HG03342 (cell line): ENCODE data around the gene GRM5.

Experiments
- ATAC-seq: cut with Tn5 transposase; IDR thresholded peaks from one replicate; pipeline ENCODE4 v1.9.1; 2021; ENCODE audit warnings: mild to moderate bottlenecking, moderate library complexity; ENCODE audit not compliant: unreplicated experiment

Gene GRM5

DNA sequence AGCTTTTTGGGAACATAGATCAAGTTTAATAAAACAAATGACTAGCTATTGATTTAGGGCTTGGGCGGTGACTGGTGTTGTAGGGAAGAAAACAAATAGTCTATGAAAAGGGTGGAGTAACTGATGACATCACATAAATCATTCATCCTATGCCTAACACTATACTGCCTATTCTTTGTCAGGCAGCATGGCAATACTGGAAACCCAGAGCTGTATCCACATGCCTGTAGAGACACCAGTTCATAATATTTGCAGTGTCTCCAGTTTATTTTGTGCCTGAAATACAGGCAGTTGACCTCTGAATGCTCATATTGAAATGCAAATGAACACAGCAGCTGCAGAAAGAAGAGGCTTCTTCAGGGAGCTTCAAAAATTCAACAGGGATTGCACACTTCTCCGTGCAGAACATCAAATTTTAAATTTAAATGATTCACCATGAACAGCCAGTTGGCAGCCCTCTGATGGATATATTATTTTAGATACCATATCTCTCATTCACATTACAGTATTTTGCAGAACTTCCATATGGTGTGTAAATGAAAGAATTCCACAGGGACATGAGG, 445.1 kb downstream of the GRM5 start:
- no peak for ATAC-seq

DNA sequence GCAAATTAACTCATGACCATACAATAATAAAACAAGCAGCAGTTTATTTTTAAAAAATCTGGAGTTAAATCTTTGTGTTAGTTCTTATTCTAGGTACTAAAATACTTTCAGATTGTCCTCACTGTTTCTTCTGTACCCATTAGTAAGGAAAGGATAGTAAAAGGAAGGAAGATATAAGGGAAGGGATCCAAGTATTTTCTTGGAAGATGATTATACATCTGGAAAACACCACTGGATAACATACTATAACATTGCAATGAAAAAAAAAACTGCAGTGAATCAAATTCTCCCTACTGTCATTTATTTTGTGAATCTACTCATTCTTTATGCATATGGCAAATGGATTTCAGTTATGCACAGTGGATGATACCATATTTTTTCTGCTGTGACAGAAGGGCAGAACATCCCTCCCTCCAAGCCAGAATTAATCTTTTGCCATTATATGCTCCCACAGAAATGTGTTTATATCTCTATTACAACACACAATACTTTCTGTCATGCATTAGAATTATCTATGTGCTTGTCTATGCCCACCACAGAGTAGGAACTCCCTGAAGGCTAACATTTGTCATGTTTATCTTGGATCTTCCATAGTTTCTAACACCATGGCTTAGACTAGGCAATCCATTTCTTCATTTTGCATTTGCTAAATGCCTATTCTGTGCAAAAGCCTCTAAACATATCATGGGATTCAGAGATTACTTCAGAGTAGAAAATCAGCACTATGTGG, 446.0 kb downstream of the GRM5 start:
- ATAC-seq = no peak

DNA sequence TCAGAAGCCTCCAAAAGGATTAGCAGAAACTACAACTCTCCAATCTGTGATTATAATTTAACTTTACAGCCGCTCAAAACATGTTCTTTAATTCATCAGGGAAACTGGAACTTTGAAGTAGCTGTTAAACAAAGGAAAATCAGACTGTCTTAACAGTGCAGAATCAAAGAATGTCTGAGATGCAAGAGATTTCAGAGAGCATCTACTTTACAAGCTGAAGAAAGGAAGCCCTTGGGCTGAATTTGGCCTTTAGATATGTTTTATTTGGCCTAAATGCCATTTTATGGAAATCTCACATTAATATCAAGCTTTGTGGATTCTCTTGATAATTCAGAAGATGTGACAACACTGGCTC, 446.7 kb downstream of the GRM5 start:
- no peak for ATAC-seq

DNA sequence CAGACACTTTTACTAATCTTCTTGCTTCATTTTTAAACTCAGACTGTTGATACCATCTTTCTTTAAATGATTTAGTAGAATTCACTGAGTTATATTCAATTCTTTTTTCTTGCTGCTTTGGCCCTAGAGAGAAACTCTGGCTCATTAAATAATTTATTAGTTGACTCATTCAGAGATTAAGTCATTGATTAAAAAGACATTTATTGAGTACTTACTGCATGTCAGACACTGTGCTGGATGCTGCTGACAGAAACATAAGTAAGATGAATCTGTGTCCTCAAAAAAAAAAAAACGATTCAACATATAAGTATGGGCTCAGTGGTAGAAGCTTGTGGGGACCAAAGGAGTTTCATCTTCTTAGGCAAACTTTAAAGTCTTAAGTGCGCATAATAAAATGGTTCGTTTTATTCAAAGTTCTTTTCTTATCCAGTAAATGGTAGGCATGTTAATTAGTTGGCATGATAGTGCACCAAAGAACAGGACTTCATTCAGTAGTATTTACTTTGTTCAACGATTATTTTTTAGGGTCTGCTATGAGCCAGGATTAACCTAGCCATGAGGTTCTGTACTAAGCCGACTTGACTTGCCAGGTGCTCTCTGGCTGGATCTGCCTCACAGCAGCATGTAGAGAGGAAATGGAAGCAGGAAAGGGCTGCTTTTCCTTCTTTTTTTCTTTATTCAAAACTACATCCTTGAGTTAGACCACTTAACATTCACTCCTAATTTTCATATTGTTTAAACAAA, 447.3 kb downstream of the GRM5 start:
- no peak for ATAC-seq

DNA sequence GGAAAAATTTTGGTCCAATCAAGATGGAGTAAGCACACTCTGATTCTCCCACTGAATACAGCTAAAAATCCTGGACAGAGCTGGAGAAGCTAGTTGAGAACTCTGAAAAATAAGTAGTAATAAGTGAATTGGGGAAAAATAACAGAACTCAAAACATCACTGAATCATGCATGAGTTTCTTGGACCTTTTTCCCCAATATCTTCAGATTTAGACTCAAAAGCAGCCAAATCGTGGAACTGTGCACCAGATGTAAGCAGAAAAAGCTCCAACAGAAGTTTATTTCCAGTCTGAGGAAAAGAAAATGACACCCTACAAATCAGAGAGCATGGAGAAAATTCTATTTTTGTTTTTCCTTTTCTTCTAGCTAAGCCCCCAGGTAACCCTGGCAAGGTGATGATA, 448.6 kb downstream of the GRM5 start:
- ATAC-seq = no peak

DNA sequence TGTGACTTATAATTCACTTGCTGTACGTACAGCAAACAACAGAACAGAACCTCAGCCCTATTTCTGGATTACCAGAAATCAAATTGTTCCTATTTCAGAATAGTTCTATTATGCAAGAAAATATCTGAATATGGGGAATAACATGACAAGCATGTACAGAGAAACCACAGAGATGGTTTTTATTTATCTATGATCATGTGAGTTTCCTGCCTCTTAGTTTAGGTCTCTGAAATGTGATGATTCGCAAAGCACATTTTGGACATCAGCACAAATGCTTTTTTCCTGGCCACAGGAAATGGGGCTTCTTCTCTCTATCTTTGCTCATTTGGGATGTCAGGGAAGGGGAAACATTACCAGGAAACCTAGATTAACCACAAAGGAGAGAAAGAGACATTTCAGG, 461.5 kb downstream of the GRM5 start:
- no peak for ATAC-seq

DNA sequence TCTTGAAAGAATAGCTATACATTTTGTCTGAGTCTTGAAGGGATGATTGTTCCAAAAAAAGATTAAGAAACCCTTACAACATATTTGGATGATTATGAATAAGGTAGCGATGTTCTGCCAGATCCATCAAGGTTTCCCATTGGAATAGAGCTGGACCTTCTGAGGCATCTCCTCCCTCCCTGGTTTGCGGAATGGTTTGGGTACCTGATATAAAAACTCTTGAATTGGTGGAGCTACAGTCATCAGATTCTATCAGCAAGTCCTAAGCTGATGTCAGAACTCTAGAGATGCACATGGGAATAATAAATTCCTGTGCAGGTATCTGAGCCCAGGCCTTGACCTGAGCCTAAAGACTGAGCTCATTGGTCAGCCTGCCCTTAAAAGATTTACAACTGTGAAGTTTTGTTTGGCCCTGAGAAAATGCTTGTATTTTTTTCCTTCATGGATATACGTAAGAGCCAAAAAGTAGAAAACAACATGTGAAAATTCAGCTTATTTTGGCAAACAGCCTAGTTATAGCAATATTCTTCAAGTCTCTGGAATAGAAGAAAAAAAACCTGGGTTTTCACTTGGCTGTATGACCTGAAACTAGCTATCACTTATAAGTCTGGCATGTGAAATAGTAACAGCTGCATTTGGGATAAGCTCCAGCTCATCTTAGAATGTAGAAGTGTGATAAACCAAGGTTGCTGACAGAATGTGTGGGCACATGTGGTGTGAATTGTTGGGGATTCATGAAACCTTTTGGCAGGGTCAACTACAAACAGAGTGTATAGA, 462.5 kb downstream of the GRM5 start:
- ATAC-seq = no peak

DNA sequence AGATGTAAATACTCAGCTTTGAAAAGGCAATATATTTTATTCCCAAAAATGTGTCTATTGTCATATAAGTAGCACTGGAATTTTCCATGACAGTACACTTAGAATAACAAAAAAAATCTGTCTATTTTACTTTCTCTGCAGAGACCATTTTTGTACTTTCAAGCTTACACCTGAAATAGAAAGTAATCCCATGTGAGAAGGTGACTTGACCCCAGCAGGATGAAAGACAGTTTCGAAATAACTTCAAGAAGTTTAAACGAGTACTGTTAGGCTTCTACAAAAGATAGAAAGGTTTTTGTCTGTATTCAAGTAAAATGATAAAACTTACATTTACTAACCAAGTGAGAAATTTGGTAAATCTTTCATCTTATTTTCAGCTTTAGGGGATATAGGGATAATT, 468.4 kb downstream of the GRM5 start:
- no peak for ATAC-seq

DNA sequence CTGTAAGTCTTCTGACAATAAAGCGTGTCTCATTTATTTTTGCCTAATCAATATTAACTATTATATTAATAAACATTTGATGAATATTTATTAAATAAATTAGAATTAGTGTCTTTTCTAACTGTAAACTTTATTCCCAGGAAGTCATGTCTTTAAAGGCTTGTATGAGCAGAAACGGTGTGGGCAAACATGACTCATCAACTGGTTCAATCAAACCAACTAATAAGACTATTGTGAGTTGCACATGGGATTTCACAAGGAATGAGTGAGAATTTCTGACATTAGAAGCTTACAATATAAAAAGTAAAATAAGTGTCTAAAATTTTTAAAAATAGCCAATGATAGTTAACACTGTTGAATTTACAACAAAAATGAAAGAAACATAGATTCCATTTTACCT, 469.0 kb downstream of the GRM5 start:
- no peak for ATAC-seq

DNA sequence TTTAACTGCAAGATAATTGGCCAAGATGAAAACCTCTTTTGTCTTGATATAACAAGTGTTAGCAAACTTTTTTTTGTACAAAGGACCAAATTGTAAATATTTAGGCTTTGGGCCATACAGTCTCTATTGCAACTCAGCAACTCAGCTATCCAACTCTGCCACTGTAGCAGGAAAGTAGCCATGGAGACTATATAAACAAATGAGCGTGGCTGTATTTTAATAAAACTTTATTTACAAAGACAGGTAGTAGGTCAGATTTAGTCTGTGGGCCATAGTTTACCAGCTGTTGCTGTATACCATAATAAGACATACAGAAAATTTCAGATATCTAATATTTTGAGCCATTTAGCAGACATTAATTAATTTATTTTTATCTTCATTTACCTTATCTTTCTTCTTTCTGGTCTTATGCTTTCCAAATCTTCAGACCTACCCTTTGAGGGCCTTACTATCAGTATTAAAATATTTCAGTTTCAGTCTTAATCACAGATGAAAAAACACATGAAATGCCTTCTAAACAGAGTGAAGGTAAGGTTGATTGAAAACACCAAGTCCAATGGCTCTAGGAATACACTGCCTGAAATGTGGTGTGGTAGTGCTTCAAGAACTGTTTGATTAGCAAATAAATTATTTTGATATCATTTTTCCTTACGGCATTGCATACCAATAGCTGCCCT, 471.4 kb downstream of the GRM5 start:
- no peak for ATAC-seq

DNA sequence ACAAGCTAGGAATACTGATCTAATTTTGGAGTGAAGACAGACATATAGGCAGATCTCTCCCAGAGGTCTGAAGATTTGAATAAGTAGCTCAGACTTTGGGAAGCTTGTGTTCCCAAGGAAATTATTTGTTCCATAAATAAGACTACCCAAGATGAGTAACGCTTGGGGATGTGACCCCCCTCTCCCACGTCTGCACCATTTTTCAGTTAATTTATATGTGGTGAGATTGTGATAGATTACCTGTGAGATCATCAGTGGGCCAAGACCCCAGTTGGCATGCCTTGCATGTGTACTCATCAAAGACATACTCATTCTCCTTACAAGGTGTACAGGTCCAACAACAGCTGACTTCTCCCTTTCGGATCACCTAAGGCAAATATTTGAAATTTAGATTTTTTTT, 475.4 kb downstream of the GRM5 start:
- ATAC-seq = no peak

DNA sequence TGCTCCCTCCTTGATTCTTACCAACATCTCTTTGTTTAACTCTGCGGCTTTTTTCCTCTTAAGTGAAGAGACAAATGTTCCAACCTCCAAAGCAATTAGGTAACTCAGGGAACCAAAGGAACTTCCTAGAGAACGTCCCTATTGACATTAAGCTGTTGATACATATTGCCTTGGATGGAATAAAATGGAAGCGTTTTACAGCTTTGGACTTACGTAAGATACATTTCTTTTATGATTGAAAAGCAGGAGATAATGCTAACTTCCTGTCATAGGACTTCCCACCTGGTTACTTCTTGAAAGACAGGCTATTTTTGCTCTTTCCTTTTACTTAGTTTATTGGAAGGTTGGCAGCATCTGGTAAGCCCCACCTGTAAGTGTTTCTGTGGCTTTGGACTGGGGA, 482.5 kb downstream of the GRM5 start:
- ATAC-seq = no peak

DNA sequence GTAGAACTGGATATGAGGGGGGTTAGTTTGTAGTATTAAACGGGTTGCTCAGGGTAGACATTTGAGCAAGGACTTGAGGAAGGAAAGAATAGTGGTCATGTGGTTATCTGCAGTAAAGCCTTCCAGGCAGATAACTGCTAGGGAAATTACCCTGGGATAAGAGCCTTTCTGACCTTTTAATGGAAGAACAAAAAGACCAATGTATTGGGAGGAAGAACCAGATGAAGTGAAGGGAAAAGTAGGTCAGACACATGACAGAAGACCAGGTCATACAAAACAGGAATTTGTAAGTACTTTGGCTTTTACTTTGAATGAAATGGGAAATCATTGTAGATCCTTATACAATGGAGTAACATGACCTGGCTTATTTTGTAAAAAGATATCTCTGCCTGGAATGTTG, 486.3 kb downstream of the GRM5 start:
- no peak for ATAC-seq

DNA sequence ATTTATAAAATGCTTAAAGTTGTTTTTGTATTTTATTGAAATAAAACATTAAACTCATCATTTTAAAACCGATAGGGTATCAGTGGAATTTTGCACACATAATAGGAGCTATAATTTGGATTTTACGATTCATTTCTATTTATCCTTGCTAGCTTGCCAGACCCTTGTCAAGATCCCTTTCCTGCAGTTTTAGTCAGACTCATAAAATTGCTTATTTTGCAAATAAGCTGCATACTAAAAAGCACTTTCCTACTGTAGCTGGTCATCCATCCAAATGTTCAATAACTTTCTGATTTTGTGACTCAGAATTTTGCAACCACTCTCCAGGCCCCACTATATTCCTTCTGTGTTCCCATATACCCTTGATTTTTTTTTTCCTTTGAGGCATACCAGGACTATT, 489.0 kb downstream of the GRM5 start:
- ATAC-seq = no peak

DNA sequence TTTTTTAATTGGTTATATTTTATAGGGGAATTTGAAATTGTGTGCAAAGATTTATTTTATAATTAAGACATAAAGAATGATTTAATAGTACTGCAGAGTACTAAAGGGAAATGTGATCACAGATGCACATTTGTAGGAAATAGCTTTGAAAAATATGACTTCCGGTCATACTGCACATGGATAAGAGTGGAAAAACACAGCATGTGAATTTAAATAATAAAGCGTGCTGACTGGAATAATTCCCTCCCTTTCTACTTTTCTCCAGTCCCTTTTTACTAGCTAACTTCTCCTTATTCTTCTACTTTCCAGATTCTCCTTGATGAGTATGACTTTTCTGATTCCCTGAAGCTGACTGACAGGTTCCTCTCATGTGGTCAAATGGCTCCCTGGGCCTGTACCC, 489.9 kb downstream of the GRM5 start:
- ATAC-seq = no peak

DNA sequence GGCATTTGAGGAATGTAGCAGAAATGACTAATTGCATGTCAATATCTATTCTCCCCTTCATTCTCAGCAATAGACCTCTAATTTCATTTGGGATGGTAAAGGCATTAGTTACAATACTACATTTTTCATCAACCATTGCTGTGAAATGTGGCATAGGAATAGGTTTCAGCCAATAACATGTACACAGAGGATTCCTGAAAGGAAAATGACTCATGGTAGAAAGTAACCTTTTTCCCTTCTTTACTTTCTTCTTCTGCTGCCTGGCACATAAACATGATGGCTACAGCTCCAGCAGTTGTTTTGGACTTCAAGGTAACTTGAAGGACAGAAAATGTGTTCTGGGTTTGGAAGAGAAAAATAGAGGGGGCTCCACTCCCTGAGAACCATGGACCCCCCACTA, 496.4 kb downstream of the GRM5 start:
- no peak for ATAC-seq

DNA sequence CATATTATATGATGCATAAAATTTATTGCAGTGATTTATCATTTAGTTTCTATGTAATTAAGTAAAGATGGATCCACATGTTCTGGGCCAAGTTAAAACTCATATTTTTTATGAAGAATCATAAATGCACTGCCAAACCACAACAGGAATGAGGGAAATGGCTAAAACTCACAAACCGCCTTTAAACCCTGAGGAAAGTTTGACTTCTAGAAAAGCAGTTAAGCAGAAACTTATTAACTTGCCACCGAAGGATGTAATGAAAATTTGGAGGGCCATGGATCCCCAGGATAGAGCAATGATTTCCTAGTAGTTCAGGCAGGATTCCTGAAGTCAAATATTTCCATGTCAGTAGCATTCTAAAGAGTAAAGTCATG, 510.0 kb downstream of the GRM5 start:
- no peak for ATAC-seq

DNA sequence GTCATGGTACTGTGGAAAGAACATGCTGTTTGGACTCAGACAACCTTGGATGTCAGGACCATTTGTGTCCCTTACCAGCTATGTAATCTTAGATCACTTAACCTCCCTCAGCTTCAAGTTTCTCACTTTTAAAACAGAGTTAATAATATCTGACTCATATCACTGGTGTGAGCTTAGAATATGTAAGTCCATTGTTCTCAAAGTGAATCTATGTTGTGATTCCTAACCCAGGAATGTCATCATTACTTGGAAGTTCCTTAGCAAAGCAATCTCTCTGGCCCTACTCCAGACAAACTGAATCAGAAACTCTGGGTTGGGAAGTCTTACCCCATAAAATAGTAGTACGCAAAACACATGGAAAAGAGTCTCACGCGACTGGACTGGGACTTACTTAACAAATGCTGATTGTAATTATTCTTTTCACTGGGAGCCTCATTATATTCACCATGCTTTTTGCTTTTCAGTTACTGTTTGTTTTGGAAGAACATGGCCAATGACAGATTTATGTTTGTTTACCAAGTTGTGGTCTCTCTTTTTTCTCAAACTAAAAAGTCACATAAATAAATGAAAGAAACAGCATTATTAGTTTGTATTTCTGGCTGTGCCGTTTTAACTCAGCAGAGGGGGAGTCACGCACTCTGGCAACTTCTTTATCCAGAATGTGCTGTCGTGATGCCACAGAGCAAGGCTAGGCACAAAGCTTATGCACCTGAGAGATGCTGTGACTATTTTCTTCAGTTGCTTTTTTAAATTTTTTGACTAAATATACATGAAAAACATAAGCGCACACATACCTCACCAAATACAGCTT, 510.6 kb downstream of the GRM5 start:
- ATAC-seq = no peak

DNA sequence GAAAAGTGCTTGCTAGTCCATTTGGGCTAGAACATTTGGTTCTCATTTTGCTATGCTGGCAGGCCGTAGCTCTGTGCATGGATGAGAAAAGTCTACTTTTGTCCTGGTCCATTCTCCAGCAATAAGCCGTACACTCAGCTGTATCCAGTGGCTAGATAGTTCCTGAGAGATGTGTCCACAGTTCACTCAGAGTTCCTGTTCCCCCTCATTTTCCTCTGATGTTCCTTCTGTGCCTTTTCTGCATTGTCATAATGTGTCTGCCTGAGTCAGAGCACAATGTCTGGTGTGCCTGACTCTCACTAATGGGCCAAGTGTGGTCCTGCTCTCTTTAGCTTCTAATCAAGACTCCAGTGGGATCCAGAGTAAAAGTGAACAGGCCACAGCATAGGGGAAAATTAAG, 512.6 kb downstream of the GRM5 start:
- no peak for ATAC-seq

DNA sequence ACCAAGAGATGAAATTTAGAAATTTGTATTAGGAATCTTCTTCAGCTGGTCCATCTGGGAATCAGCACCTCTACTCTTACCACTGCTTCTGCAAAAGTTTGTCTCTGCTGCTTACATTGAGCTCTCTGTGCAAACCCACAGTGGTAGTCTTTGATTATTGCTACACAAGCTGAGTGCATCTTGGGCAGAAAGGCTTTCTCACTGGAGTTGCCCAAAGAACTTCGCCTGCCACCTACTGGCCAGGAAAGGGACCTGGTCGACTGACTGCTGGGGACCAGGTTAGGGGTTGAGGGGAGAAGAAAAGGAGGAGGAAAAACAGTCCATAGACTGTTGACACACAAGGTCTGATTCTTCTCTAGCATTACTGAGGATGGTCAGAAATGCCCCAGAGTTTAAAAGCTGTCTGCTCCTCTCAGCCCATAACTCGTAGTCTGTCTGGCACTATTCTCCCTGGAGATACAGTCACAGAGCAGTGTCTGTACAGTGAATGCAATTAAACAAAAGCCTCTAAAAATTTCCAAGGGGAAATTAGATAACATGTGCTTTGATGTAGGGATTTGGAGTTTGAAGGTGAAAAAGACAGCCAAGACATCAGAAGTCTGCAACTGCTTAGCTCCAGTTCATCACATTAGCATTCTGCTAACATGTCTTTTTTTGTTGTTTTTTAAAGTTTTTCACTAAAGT, 513.3 kb downstream of the GRM5 start:
- peak; percentile 97 for ATAC-seq
